ENCODE measurements around the gene FAM163B.

DNA sequence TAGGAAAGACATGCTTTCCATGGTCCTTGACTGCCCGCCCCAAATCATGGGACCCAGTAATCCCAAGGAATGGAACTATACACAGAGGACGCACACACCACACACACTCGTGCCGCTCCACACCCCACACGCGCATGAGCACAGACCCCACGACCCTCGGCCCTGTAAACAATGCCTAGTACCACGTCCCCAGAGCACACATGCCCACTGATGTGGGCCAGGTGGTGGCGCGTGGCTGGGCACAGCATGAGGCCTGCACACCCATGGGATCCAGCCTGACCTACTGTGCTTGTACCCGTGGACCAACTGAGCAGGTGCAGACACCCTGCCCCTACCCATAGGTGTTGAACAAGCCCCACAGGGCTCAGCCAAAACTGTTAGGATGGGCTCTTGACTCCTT, 27.7 kb upstream of the FAM163B start:
- no peak for TF ChIP-seq NFIC (IDR thresholded peaks at IDR 0.05; ENCODE audit: borderline replicate concordance)
- no peak for TF ChIP-seq GABPA (IDR thresholded peaks at IDR 0.05; ENCODE audit: low read depth)
- TF ChIP-seq, protein P1, sequence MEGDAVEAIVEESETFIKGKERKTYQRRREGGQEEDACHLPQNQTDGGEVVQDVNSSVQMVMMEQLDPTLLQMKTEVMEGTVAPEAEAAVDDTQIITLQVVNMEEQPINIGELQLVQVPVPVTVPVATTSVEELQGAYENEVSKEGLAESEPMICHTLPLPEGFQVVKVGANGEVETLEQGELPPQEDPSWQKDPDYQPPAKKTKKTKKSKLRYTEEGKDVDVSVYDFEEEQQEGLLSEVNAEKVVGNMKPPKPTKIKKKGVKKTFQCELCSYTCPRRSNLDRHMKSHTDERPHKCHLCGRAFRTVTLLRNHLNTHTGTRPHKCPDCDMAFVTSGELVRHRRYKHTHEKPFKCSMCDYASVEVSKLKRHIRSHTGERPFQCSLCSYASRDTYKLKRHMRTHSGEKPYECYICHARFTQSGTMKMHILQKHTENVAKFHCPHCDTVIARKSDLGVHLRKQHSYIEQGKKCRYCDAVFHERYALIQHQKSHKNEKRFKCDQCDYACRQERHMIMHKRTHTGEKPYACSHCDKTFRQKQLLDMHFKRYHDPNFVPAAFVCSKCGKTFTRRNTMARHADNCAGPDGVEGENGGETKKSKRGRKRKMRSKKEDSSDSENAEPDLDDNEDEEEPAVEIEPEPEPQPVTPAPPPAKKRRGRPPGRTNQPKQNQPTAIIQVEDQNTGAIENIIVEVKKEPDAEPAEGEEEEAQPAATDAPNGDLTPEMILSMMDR (IDR thresholded peaks at IDR 0.05) = no peak
- no peak for TF ChIP-seq POLR2AphosphoS5 (IDR thresholded peaks at IDR 0.05; ENCODE audit: low read depth, low read length)
- no peak for TF ChIP-seq RAD21 (IDR thresholded peaks at IDR 0.05; ENCODE audit: low read length)
- TF ChIP-seq, protein P2, sequence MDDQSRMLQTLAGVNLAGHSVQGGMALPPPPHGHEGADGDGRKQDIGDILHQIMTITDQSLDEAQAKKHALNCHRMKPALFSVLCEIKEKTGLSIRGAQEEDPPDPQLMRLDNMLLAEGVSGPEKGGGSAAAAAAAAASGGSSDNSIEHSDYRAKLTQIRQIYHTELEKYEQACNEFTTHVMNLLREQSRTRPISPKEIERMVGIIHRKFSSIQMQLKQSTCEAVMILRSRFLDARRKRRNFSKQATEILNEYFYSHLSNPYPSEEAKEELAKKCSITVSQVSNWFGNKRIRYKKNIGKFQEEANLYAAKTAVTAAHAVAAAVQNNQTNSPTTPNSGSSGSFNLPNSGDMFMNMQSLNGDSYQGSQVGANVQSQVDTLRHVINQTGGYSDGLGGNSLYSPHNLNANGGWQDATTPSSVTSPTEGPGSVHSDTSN (IDR thresholded peaks at IDR 0.05) = no peak
- no peak for TF ChIP-seq FOSL2 (IDR thresholded peaks at IDR 0.05; ENCODE audit: borderline replicate concordance, low read depth)
- TF ChIP-seq, protein P3, sequence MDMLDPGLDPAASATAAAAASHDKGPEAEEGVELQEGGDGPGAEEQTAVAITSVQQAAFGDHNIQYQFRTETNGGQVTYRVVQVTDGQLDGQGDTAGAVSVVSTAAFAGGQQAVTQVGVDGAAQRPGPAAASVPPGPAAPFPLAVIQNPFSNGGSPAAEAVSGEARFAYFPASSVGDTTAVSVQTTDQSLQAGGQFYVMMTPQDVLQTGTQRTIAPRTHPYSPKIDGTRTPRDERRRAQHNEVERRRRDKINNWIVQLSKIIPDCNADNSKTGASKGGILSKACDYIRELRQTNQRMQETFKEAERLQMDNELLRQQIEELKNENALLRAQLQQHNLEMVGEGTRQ (IDR thresholded peaks at IDR 0.05; ENCODE audit: borderline replicate concordance, low read depth, low read length) = no peak
- TF ChIP-seq EZH2phosphoT487 (IDR thresholded peaks at IDR 0.05; ENCODE audit: borderline replicate concordance, low read depth) = no peak

Measured in SK-N-SH (cell line).